Activated CD4-positive, alpha-beta T cell treated with anti-CD3 and anti-CD28 coated beads for 36 hours (primary cell): Measurements from ENCODE around the gene AXIN2. TPM values are rescaled to one million over a fixed set of nuclear protein-coding genes. Genes with fewer than 3 reads are reported as not detected.
A peak's percentile ranks its signal among the peaks of the same experiment; 100 is the strongest.

Experiments
- ATAC-seq: fragments of 200-7000 bp; cut with Tn5 transposase; one replicate; pipeline ENCODE4 v1.10.0; 2021; ENCODE audit warnings: mild to moderate bottlenecking, moderate library complexity
- CTCF ChIA-PET: fragments of 350-600 bp; sonication (Branson Sonifier 250); formaldehyde crosslinking; loops from one replicate; lab custom pipeline; 2021; ENCODE audit warnings: antibody characterized with exemption; lab: Charles Lee
- POLR2A ChIA-PET: fragments of 350-600 bp; sonication (Branson Sonifier 250); formaldehyde crosslinking; loops from one replicate; lab custom pipeline; 2021; ENCODE audit warnings: antibody characterized with exemption, inconsistent platforms; lab: Charles Lee
- DNase-seq: peaks from one replicate; pipeline ENCODE4 v3.0.0-alpha.2; 2020
- H3K27ac Mint-ChIP-seq: one replicate; pipeline ENCODE4 v1.8.0; 2021; ENCODE audit warnings: mixed read lengths
- H3K27me3 Mint-ChIP-seq: one replicate; pipeline ENCODE4 v1.8.0; 2021; ENCODE audit warnings: mixed read lengths
- H3K36me3 Mint-ChIP-seq: one replicate; pipeline ENCODE4 v1.8.0; 2021; ENCODE audit warnings: low read depth, mixed read lengths
- H3K4me1 Mint-ChIP-seq: one replicate; pipeline ENCODE4 v1.8.0; 2021; ENCODE audit warnings: mixed read lengths
- H3K4me3 Mint-ChIP-seq: one replicate; pipeline ENCODE4 v1.8.0; 2021; ENCODE audit warnings: mild to moderate bottlenecking, moderate library complexity, mixed read lengths
- H3K9me3 Mint-ChIP-seq: one replicate; pipeline ENCODE4 v1.8.0; 2021; ENCODE audit warnings: low read depth, mixed read lengths
- intact Hi-C, 2 experiments: fragments of 100-400 bp; cut with DNase I in 1 of 2; cut with micrococcal nuclease in 1 of 2; formaldehyde crosslinking; loops; one replicate each; pipeline versions ENCODE4 v1.14.2 to v1.15.1; 2022 to 2024; cut with DNase I, micrococcal nuclease
- total RNA-seq, 2 experiments: library from RNA; stranded (reverse); gene quantifications; one replicate each; pipeline ENCODE4 v1.2.3, GENCODE V29; 2021

AXIN2 gene
- total RNA-seq, 2 experiments from 2014 or later, result 2.6 to 3.0 TPM

DNA sequence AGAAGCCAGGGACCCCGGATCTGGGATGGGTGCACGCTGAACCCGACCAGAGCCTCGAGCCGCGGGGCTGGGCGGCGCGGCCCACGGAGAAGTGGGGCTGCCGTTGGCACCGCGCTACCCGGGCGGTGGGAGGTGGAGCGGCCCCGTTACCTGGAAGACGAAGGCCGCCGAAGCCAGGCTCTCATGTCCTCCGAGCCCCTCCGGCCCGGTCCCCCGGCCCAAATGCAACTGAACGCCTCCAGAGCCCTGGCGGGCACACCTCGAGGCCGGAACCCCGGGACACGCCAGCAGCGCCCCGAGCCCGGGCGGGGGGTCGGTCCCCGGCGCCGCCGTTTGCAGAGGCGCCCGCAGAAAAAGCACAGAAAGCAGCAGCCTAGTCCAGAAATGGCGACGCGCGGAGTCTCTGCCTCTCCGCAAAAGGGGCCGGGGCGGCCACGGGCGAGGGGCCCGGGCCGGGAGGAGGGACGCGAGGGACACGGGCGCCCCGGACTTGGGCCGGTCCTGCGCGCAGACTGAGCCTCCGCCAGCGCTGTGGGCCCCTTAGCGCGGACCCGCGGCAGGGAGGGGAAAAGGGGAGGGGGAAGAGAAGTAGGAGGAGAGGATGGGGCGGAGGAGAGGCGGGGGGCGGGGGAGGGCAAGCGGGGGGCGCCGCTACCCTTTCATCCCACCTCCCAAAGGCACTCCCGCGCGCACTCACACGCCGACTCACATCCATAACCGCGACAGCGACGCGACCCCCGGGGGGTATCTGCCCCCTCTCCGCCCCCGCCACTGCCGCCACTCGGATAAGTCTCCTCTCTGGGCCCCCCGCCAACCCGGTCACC, 1.4 kb downstream of the AXIN2 start:
- peaks cover 28% of the 10 kb centered on the region for H3K4me1 Mint-ChIP-seq
- POLR2A ChIA-PET, result no interaction called here
- peaks cover 4% of the 10 kb centered on the region for H3K27me3 Mint-ChIP-seq
- H3K36me3 Mint-ChIP-seq, result peaks cover 3% of the 10 kb centered on the region
- no peak overlapping the region for H3K27ac Mint-ChIP-seq
- DNase-seq, result peak; percentile 50
- CTCF ChIA-PET, result interaction anchor here (0.7 kb wide), 1 partner anchor 1067 kb away, joined by 4 read pairs; no protein-coding TSS in a partner anchor
- ATAC-seq, result no peak
- no peak overlapping the region for H3K4me3 Mint-ChIP-seq
- H3K9me3 Mint-ChIP-seq, result no peaks in the 10 kb centered on the region
- intact Hi-C loops, result loop anchor here (2.0 to 5.0 kb wide), 4 partner anchors 97 to 585 kb away; no protein-coding TSS in a partner anchor

DNA sequence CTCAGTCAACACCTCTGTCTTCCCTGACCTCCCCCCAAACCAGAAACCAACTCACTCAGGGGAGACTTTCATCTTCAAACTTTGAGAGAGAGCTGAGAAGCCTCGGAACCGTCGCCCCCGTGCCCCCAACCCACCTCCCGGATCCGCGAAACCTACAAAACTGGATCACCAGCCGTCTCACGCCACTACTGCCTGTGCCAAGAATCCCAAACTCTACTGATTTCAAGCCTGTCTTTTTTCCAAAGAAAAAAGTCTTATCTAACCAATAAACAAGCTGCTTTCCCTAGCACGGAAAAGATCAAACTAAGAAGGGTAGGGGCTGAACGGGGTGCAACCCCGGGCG, 2.0 kb downstream of the AXIN2 start:
- H3K27ac Mint-ChIP-seq, result peak overlapping the region; percentile 84
- no peak for DNase-seq
- intact Hi-C loops, result loop anchor here (5.0 kb wide), 2 partner anchors 98 to 428 kb away; no protein-coding TSS in a partner anchor

DNA sequence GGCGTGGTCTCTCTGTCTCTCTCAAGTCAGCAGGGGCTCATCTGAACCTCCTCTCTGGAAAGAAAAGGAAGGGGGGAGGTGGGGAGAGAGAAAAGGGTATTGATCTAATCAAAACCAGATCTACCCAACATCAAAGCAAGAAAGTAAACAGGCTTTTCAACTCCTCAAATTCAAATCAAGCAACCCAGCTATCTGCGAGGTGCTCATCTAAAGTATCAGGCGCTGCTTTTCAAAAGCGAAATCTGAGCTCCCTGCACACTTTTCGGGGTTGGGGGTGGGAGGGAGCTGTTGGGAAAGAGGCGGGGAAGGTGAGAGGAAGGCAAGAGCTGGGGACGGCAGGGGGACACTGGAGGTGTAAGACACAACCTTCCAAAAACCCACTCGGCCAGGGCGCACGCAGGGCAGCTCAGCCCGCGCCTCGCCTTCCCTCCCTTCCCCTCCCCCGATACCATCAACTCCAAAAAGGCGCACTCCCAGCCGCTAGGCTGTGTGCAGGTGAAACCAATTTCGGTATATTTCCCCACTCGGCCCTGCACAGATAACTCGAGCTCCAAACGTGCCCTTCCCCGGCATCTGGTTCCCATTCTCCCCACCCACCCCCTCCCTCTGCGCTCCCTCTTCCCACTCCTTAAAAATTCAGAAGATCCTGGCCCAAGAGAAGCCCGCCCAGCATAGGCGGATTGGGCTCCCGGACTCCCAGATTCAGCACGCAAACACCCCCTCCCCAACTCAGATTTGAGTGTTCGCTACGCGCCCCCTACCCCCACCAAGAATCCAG, 2.6 kb downstream of the AXIN2 start:
- Mint-ChIP-seq H3K27me3 (peaks cover 4% of the 10 kb centered on the region), H3K4me1 (peaks cover 23% of the 10 kb centered on the region), H3K27ac (peak overlapping the region; percentile 84), H3K4me3 (no peak overlapping the region), H3K9me3 (no peaks in the 10 kb centered on the region), H3K36me3 (peaks cover 3% of the 10 kb centered on the region)
- peak; percentile 49 for DNase-seq
- intact Hi-C loops, result loop anchor here (5.0 kb wide), 2 partner anchors 98 to 428 kb away; no protein-coding TSS in a partner anchor
- POLR2A ChIA-PET, result interaction anchor here (0.6 to 1.3 kb wide), 2 partner anchors 98 to 107 kb away, joined by 3 read pairs; no protein-coding TSS in a partner anchor
- CTCF ChIA-PET, result interaction anchor here (0.6 to 1.2 kb wide), 5 partner anchors 142 to 1428 kb away, joined by 3 to 4 read pairs (median 3); no protein-coding TSS in a partner anchor
- ATAC-seq, result no peak

More for the DNA sequence above, 2.0 kb downstream of the AXIN2 start:
- ChIA-PET POLR2A (no interaction called here), CTCF (interaction anchor here (0.6 to 0.7 kb wide), 3 partner anchors 141 to 1429 kb away, joined by 3 to 4 read pairs (median 3); no protein-coding TSS in a partner anchor)
- Mint-ChIP-seq H3K36me3 (peaks cover 3% of the 10 kb centered on the region), H3K27me3 (peaks cover 4% of the 10 kb centered on the region), H3K4me1 (peaks cover 28% of the 10 kb centered on the region), H3K9me3 (no peaks in the 10 kb centered on the region), H3K4me3 (no peak overlapping the region)
- ATAC-seq, result no peak

DNA sequence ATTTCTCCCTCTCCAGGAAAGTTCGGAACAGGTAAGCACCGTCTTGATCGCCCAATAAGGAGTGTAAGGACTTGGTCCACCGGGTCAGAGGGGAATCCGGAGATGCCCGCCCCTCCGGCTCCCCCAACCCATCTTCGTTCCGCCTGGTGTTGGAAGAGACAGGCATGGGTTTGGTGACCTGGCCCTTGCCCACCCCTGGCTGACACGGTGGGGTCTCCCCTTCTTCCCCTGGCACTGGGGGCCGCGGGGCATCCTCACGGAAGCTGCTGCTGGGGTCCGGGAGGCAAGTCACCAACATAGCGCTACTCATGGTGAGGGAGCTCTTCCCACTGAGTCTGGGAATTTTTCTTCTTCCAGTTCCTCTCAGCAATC, 3.2 kb downstream of the AXIN2 start:
- DNase-seq, result no peak
- Mint-ChIP-seq H3K36me3 (peaks cover 3% of the 10 kb centered on the region), H3K27ac (no peak overlapping the region), H3K4me1 (peaks cover 21% of the 10 kb centered on the region), H3K27me3 (peaks cover 4% of the 10 kb centered on the region), H3K9me3 (no peaks in the 10 kb centered on the region), H3K4me3 (no peak overlapping the region)
- CTCF ChIA-PET, result interaction anchor here (0.7 to 1.2 kb wide), 3 partner anchors 46 to 326 kb away, joined by 3 read pairs; no protein-coding TSS in a partner anchor
- no peak for ATAC-seq
- intact Hi-C loops, result loop anchor here (5.0 kb wide), 2 partner anchors 99 to 429 kb away; no protein-coding TSS in a partner anchor
- POLR2A ChIA-PET, result interaction anchor here (0.6 to 1.3 kb wide), 2 partner anchors 98 to 107 kb away, joined by 3 read pairs; no protein-coding TSS in a partner anchor

DNA sequence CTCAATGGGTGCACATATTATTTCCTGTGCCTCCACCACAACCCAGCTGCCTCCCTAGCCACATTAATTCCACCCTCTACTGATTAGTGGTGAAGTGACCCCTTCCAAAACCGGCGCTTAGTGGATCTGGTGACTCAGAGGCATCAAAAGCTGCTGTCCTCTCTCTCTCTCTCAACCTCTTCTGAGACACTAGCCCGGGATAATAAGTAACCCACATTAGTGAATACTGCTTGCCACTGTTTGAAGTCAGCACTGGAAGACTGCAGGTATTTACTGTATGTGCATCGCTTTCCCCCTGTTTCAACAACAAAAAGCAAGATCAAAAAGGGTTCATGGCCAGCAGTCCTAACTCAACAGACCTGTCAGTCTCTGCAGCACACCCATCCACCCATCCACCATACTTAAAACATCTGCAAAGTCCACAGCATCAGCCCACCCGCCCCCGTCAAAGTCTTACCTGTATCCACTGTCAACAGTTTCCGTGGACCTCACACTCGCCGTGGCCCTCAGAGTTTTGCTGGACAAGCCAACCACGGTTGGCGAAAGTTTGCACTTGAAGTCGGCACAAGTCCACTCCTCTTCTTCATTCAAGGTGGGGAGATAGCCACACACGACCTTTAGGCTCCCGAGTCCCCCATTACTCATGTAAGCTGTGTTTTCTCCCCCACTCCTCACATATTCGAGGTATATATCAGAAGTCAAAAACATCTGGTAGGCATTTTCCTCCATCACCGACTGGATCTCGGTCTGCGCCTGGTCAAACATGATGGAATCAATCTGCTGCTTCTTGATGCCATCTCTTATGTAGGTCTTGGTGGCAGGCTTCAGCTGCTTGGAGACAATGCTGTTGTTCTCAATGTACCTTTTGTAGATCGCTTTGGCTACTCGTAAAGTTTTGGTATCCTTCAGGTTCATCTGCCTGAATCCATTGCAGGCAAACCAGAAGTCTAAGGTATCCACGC, 3.8 kb downstream of the AXIN2 start:
- H3K27ac Mint-ChIP-seq, result no peak overlapping the region
- POLR2A ChIA-PET, result interaction anchor here (0.6 to 1.3 kb wide), 2 partner anchors 99 to 108 kb away, joined by 3 read pairs; no protein-coding TSS in a partner anchor
- no peak overlapping the region for H3K4me3 Mint-ChIP-seq
- H3K9me3 Mint-ChIP-seq, result no peaks in the 10 kb centered on the region
- peak; percentile 37 for DNase-seq
- intact Hi-C loops, result loop anchor here (2.0 to 5.0 kb wide), 4 partner anchors 100 to 430 kb away; no protein-coding TSS in a partner anchor
- no peak for ATAC-seq
- H3K27me3 Mint-ChIP-seq, result peaks cover 4% of the 10 kb centered on the region
- peaks cover 6% of the 10 kb centered on the region for H3K36me3 Mint-ChIP-seq
- peaks cover 22% of the 10 kb centered on the region for H3K4me1 Mint-ChIP-seq
- CTCF ChIA-PET, result interaction anchor here (0.7 to 2.4 kb wide), 7 partner anchors 18 to 326 kb away, joined by 3 to 15 read pairs (median 4); no protein-coding TSS in a partner anchor

DNA sequence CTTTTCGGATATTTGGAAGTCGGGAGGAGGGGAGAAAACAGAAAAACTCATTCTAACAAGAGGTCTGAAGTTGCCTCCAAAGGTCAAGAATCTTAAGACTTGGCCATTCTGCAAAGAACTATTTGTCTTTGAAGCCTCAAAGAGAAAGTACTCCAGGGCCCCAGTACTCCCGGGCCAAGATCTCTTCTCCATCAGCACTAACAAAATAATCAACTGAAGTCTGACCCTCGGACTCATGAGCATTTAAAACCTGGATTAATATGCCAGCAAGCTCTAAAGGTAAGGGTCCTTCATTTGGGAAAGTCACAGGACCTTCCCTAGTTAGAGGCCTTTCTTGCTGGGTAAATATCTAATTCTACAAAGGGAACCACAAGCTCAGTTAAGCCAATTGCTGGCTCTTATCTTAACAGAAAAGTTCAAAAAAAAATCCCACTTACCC, 4.5 kb downstream of the AXIN2 start:
- Mint-ChIP-seq H3K4me1 (peaks cover 23% of the 10 kb centered on the region), H3K4me3 (no peak overlapping the region), H3K27me3 (peaks cover 4% of the 10 kb centered on the region), H3K27ac (no peak overlapping the region), H3K9me3 (no peaks in the 10 kb centered on the region), H3K36me3 (peaks cover 3% of the 10 kb centered on the region)
- DNase-seq, result no peak
- ATAC-seq, result no peak
- POLR2A ChIA-PET, result no interaction called here
- intact Hi-C loops, result loop anchor here (1.0 to 5.0 kb wide), 8 partner anchors 34 to 430 kb away; no protein-coding TSS in a partner anchor
- CTCF ChIA-PET, result interaction anchor here (0.7 to 2.4 kb wide), 8 partner anchors 18 to 270 kb away, joined by 3 to 15 read pairs (median 4); no protein-coding TSS in a partner anchor

DNA sequence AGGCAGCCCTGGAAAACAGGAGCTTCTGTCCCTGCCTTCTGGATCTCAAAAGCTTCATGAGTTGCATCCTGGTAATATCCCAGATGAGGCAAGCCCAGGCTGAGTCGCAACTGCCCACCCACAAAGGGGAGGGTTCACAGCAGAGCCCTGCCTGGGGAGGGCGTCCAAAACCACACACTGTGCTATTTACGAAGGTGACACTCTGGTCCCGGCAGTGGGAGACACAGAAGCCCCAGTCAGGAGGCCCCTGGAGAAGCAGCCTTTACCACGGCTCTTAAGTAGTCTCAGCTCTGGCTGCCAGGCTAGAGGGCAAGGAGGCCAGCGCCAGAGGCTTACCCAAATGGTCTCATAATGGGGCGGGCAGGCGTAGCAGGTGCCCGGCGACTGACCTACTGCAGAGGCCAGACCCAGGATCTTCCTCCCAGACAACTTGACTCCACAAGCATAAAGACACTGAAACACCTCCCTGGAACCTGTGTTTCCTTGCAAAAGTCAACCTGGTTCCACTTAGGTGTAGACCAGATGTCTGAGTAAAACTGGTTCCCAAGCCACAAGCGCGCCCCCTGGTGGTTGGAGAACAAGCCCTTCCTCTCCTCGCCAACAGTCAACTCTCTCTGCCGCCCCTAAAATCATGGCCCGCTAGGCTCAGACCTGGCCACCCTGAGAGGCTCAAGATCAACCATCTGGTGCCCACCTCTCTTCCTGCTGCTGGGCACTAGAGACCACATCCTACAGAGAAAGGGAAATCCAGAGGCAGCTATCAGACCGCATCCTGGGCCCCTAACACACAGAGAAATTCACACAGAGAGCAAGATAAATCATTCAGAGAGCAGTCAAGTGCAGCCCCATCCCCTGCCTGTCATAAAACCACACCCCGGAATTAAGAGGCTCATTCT, 5.2 kb downstream of the AXIN2 start:
- peaks cover 4% of the 10 kb centered on the region for H3K27me3 Mint-ChIP-seq
- intact Hi-C loops, result loop anchor here (1.0 to 5.0 kb wide), 8 partner anchors 33 to 431 kb away; no protein-coding TSS in a partner anchor
- H3K4me3 Mint-ChIP-seq, result no peak overlapping the region
- DNase-seq, result peak; percentile 96
- H3K4me1 Mint-ChIP-seq, result peaks cover 27% of the 10 kb centered on the region
- peak overlapping the region; percentile 10 for H3K27ac Mint-ChIP-seq
- no peaks in the 10 kb centered on the region for H3K9me3 Mint-ChIP-seq
- ATAC-seq, result peak; percentile 50
- ChIA-PET CTCF (interaction anchor here (0.6 to 2.4 kb wide), 18 partner anchors 10 to 279 kb away, joined by 3 to 15 read pairs (median 4); no protein-coding TSS in a partner anchor), POLR2A (no interaction called here)
- H3K36me3 Mint-ChIP-seq, result peaks cover 3% of the 10 kb centered on the region

DNA sequence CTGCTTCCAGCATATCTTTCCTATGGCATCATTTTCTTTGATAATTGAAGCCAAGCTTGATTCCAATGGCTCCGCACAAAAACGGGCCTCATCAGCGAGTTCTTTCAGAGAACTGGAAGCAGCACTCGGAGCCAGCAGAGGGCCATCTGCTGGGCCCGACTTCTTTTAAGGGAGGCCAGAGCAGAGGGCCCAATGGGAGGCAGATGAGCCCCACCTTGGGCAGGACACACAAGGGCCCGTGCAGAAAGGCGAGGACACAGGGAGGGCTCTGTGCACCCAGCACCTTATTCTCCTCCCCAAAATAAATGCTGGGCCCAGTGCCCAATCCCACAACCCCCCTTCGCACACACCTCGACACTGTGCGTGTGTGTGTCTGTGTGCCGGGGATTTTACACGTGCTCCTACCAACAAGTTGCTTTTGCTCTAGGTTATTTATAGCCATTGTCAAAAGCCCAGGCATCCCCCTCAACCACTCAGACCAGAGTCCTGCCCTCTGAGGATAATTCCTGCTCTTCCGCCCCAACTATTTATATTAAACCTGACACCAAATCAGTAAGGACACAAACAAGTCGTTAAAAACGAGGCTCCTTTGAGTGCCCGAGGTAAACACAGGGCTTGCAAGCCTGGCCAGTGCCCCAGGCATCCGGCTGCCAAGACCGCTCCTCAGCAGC, 6.8 kb downstream of the AXIN2 start:
- Mint-ChIP-seq H3K27me3 (peaks cover 4% of the 10 kb centered on the region), H3K4me1 (peaks cover 42% of the 10 kb centered on the region), H3K9me3 (no peaks in the 10 kb centered on the region), H3K4me3 (peak overlapping the region; percentile 48), H3K27ac (no peak overlapping the region), H3K36me3 (peaks cover 5% of the 10 kb centered on the region)
- POLR2A ChIA-PET, result no interaction called here
- DNase-seq (no peak), ATAC-seq (no peak)
- CTCF ChIA-PET, result interaction anchor here (0.6 to 1.7 kb wide), 3 partner anchors 10 to 277 kb away, joined by 3 to 7 read pairs (median 4); no protein-coding TSS in a partner anchor
- intact Hi-C loops, result loop anchor here (5.0 kb wide), 2 partner anchors 103 to 433 kb away; no protein-coding TSS in a partner anchor
